Measurements from ENCODE around the gene XXYLT1.

The XXYLT1 gene

GRCh38 chr3:195153653-195154052 lies 117.3 kb downstream of the XXYLT1 start:
- Histone ChIP-seq H3K4me1 (ENCODE audit: insufficient read depth, poor library complexity, severe bottlenecking) (peaks cover 30% of the 10 kb centered on the region), H3K4me3 (ENCODE audit: severe bottlenecking) (no peak overlapping the region), H3K36me3 (ENCODE audit: low read depth) (no peaks in the 10 kb centered on the region), H3K27ac (ENCODE audit: poor library complexity, severe bottlenecking) (no peak overlapping the region), H3K27me3 (ENCODE audit: insufficient read depth, poor library complexity, severe bottlenecking) (no peaks in the 10 kb centered on the region), H3K9me3 (ENCODE audit: severe bottlenecking) (no peaks in the 10 kb centered on the region)
- no peak for TF ChIP-seq CTCF (IDR thresholded peaks at IDR 0.05; ENCODE audit: poor library complexity, severe bottlenecking)
- DNase-seq (ENCODE audit: low spot score) (no peak), ATAC-seq (ENCODE audit: low read depth) (no peak)

- peak overlapping the region; percentile 42 for H3K27ac ChIP-seq (ENCODE audit: poor library complexity, severe bottlenecking)
- no peak for ATAC-seq (ENCODE audit: low read depth)
- peaks cover 30% of the 10 kb centered on the region for H3K4me1 ChIP-seq (ENCODE audit: insufficient read depth, poor library complexity, severe bottlenecking)
- no peaks in the 10 kb centered on the region for H3K9me3 ChIP-seq (ENCODE audit: severe bottlenecking)
- no peaks in the 10 kb centered on the region for H3K27me3 ChIP-seq (ENCODE audit: insufficient read depth, poor library complexity, severe bottlenecking)
- no peak for TF ChIP-seq CTCF (IDR thresholded peaks at IDR 0.05; ENCODE audit: poor library complexity, severe bottlenecking)
- no peaks in the 10 kb centered on the region for H3K36me3 ChIP-seq (ENCODE audit: low read depth)
- no peak overlapping the region for H3K4me3 ChIP-seq (ENCODE audit: severe bottlenecking)
- DNase-seq (ENCODE audit: low spot score) = no peak
These were observed 117.8 kb downstream of the XXYLT1 start for GRCh38 chr3:195153130-195153529.

GRCh38 chr3:195151866-195152541 lies 119.0 kb downstream of the XXYLT1 start:
- Histone ChIP-seq H3K4me1 (ENCODE audit: insufficient read depth, poor library complexity, severe bottlenecking) (peaks cover 30% of the 10 kb centered on the region), H3K4me3 (ENCODE audit: severe bottlenecking) (no peak overlapping the region), H3K27ac (ENCODE audit: poor library complexity, severe bottlenecking) (peak overlapping the region; percentile 42), H3K36me3 (ENCODE audit: low read depth) (no peaks in the 10 kb centered on the region), H3K27me3 (ENCODE audit: insufficient read depth, poor library complexity, severe bottlenecking) (no peaks in the 10 kb centered on the region), H3K9me3 (ENCODE audit: severe bottlenecking) (no peaks in the 10 kb centered on the region)
- no peak for DNase-seq (ENCODE audit: low spot score)
- ATAC-seq (ENCODE audit: low read depth) = peak; percentile 72
- no peak for TF ChIP-seq CTCF (IDR thresholded peaks at IDR 0.05; ENCODE audit: poor library complexity, severe bottlenecking)

GRCh38 chr3:195151402-195151801 lies 119.6 kb downstream of the XXYLT1 start:
- Histone ChIP-seq H3K4me3 (ENCODE audit: severe bottlenecking) (no peak overlapping the region), H3K27ac (ENCODE audit: poor library complexity, severe bottlenecking) (peak overlapping the region; percentile 42), H3K4me1 (ENCODE audit: insufficient read depth, poor library complexity, severe bottlenecking) (peaks cover 30% of the 10 kb centered on the region), H3K9me3 (ENCODE audit: severe bottlenecking) (no peaks in the 10 kb centered on the region), H3K36me3 (ENCODE audit: low read depth) (no peaks in the 10 kb centered on the region), H3K27me3 (ENCODE audit: insufficient read depth, poor library complexity, severe bottlenecking) (no peaks in the 10 kb centered on the region)
- TF ChIP-seq CTCF (IDR thresholded peaks at IDR 0.05; ENCODE audit: poor library complexity, severe bottlenecking) = no peak
- DNase-seq (ENCODE audit: low spot score) (no peak), ATAC-seq (ENCODE audit: low read depth) (no peak)

All from RWPE2 (cell line).